ENCODE measurements around the gene CDC45. TPM values are rescaled to one million over a fixed set of nuclear protein-coding genes. Genes with fewer than 3 reads are reported as not detected.

The CDC45 gene
- polyA plus RNA-seq, 1 donor (not counting 4 experiments of a cell fraction or from before 2014, with no cell fraction given) = 22.7 TPM

- Histone ChIP-seq H3K4me3 (ENCODE audit: control insufficient read depth in 2 of 3, extremely low read depth in 1 of 3, insufficient read depth in 2 of 3, low read depth in 1 of 3, low read length in 3 of 3) (no peak overlapping the region), H3K9me1 (ENCODE audit: control insufficient read depth, extremely low read depth, insufficient read depth, low read length) (peaks cover 2% of the 10 kb centered on the region), H3K36me3 (ENCODE audit: control insufficient read depth in 2 of 2, extremely low read depth in 1 of 2, insufficient read depth in 2 of 2, low read length in 2 of 2) (peaks cover 57 to 58% of the 10 kb centered on the region in 2 experiments), H2AFZ (ENCODE audit: control insufficient read depth, low read length) (no peak overlapping the region), H3K4me2 (ENCODE audit: control insufficient read depth, extremely low read depth, insufficient read depth, low read depth, low read length) (no peak overlapping the region), H3K9ac (ENCODE audit: control insufficient read depth, extremely low read depth, insufficient read depth, low read length) (no peak overlapping the region), H3K9me3 (ENCODE audit: control insufficient read depth, low read depth, low read length) (no peaks in the 10 kb centered on the region), H3K27ac (ENCODE audit: control insufficient read depth, insufficient read depth, low read length) (no peak overlapping the region), H4K20me1 (ENCODE audit: control insufficient read depth, extremely low read depth, insufficient read depth, low read length) (peaks cover 3% of the 10 kb centered on the region), H3K79me2 (ENCODE audit: control insufficient read depth, insufficient read depth, low read length) (peaks cover 34% of the 10 kb centered on the region), H3K27me3 (ENCODE audit: control insufficient read depth, extremely low read depth, insufficient read depth, low read length) (no peaks in the 10 kb centered on the region), H3K4me1 (ENCODE audit: control insufficient read depth, extremely low read depth, insufficient read depth, low read length) (peaks cover 12% of the 10 kb centered on the region)
- no peak for DNase-seq (ENCODE audit: low read depth, low spot score)
- FAIRE-seq = no peak
- dilution Hi-C loops (cut with MboI; ENCODE audit: extremely low pct_ligation_motif_present, low sequenced_read_pairs) = no loop called here
- TF ChIP-seq CTCF (optimal IDR thresholded peaks at IDR 0.05 in 1 of 3, IDR thresholded peaks at IDR 0.05 in 1 of 3, conservative IDR thresholded peaks at IDR 0.05 in 1 of 3; ENCODE audit: extremely low read depth in 1 of 3, insufficient read depth in 2 of 3, low read length in 3 of 3) (no peak), EZH2 (IDR thresholded peaks at IDR 0.05; ENCODE audit: low read length) (no peak)
These were observed 8.1 kb upstream of the CDC45 start for GRCh38 chr22:19471572-19471971.

GRCh38 chr22:19472233-19472632, 7.5 kb upstream of the CDC45 start:
- Histone ChIP-seq H3K79me2 (ENCODE audit: control insufficient read depth, insufficient read depth, low read length) (peaks cover 38% of the 10 kb centered on the region), H2AFZ (ENCODE audit: control insufficient read depth, low read length) (no peak overlapping the region), H3K4me2 (ENCODE audit: control insufficient read depth, extremely low read depth, insufficient read depth, low read depth, low read length) (no peak overlapping the region), H3K27me3 (ENCODE audit: control insufficient read depth, extremely low read depth, insufficient read depth, low read length) (no peaks in the 10 kb centered on the region), H3K4me1 (ENCODE audit: control insufficient read depth, extremely low read depth, insufficient read depth, low read length) (peaks cover 16% of the 10 kb centered on the region), H3K9me3 (ENCODE audit: control insufficient read depth, low read depth, low read length) (no peaks in the 10 kb centered on the region), H4K20me1 (ENCODE audit: control insufficient read depth, extremely low read depth, insufficient read depth, low read length) (peaks cover 3% of the 10 kb centered on the region), H3K27ac (ENCODE audit: control insufficient read depth, insufficient read depth, low read length) (no peak overlapping the region), H3K9me1 (ENCODE audit: control insufficient read depth, extremely low read depth, insufficient read depth, low read length) (peaks cover 2% of the 10 kb centered on the region), H3K9ac (ENCODE audit: control insufficient read depth, extremely low read depth, insufficient read depth, low read length) (no peak overlapping the region), H3K36me3 (ENCODE audit: control insufficient read depth in 2 of 2, extremely low read depth in 1 of 2, insufficient read depth in 2 of 2, low read length in 2 of 2) (peaks cover 51 to 52% of the 10 kb centered on the region in 2 experiments), H3K4me3 (ENCODE audit: control insufficient read depth in 2 of 3, extremely low read depth in 1 of 3, insufficient read depth in 2 of 3, low read depth in 1 of 3, low read length in 3 of 3) (no peak overlapping the region)
- FAIRE-seq (no peak), DNase-seq (ENCODE audit: low read depth, low spot score) (no peak)
- TF ChIP-seq EZH2 (IDR thresholded peaks at IDR 0.05; ENCODE audit: low read length) = no peak
- no peak for TF ChIP-seq CTCF (optimal IDR thresholded peaks at IDR 0.05 in 1 of 3, IDR thresholded peaks at IDR 0.05 in 1 of 3, conservative IDR thresholded peaks at IDR 0.05 in 1 of 3; ENCODE audit: extremely low read depth in 1 of 3, insufficient read depth in 2 of 3, low read length in 3 of 3)
- dilution Hi-C loops (cut with MboI; ENCODE audit: extremely low pct_ligation_motif_present, low sequenced_read_pairs) = no loop called here
